K562 (cell line): ENCODE measurements around the gene PITPNC1. TPM values are rescaled to one million over a fixed set of nuclear protein-coding genes. Genes with fewer than 3 reads are reported as not detected.

Source experiments
- ATAC-seq: fragments of 200-7000 bp; cut with Tn5 transposase; 3 replicates; pipeline ENCODE4 v1.9.1; 2020; ENCODE audit warnings: moderate library complexity
- BruUV-seq: library from RNA; stranded (reverse); fragments of 400-500 nt; replicated peaks from 2 replicates; lab custom pipeline; 2021; lab: Mats Ljungman, UMichigan
- CTCF ChIA-PET: fragments of 300-600 bp; formaldehyde crosslinking; extraction: SDS; loops from one replicate; lab custom pipeline; 2021; ENCODE audit warnings: low intra/inter-chr PET ratio; lab: Yijun Ruan, JAX
- POLR2A ChIA-PET: fragments of 300-600, 350-650 bp; sonication (Branson Sonifier 250); formaldehyde crosslinking; extraction: SDS; loops from one replicate; lab custom pipeline; 2021; ENCODE audit warnings: antibody characterized with exemption, inconsistent platforms; lab: Yijun Ruan, JAX
- DNase-seq, 4 experiments: peaks; one replicate each; pipeline versions ENCODE4 v3.0.0 to v3.0.0-alpha.2; 2011 to 2018; ENCODE audit warnings: low spot score in 3 of 4, mixed read lengths in 3 of 4; ENCODE audit errors: extremely low read depth in 1 of 4
- FAIRE-seq: peaks from 2 replicates; lab custom pipeline; 2011; peaks lifted over from hg19 to GRCh38; lab: Jason Lieb, UNC
- H2AFZ ChIP-seq: 2 replicates; pipeline ENCODE4 v1.6.0; 2011; ENCODE audit warnings: low read depth, low read length, control low read depth, inconsistent platforms
- H3K27ac ChIP-seq: fragments of 200-600 bp; 3 replicates; pipeline ENCODE4 v1.8.0; 2011; ENCODE audit warnings: low read depth, mild to moderate bottlenecking, control low read depth, inconsistent platforms, low read length, moderate library complexity, mixed read lengths; ENCODE audit errors: extremely low read depth
- H3K27me3 ChIP-seq, 2 experiments: fragments of 300-600 bp in 1 of 2; 2 replicates in 1 of 2; 3 replicates in 1 of 2; pipeline versions ENCODE4 v1.6.0 to v1.8.0; 2011; ENCODE audit warnings: inconsistent platforms in 2 of 2, low read length in 2 of 2, mild to moderate bottlenecking in 1 of 2, mixed read lengths in 1 of 2, moderate library complexity in 1 of 2; ENCODE audit not compliant: control insufficient read depth in 2 of 2, insufficient read depth in 2 of 2
- H3K36me3 ChIP-seq: fragments of 300-600 bp; 3 replicates; pipeline ENCODE4 v1.8.0; 2011; ENCODE audit warnings: mild to moderate bottlenecking, low read length, inconsistent platforms; ENCODE audit not compliant: control insufficient read depth, insufficient read depth
- H3K4me1 ChIP-seq, 2 experiments: fragments of 200-600 bp in 1 of 2; replicated peaks in 1 of 2; 2 replicates in 1 of 2; 3 replicates in 1 of 2; pipeline versions ENCODE4 v1.5.1 to v1.8.0; 2011; ENCODE audit warnings: inconsistent platforms in 2 of 2, low read length in 2 of 2, mild to moderate bottlenecking in 1 of 2, mixed read lengths in 1 of 2, moderate library complexity in 1 of 2; ENCODE audit not compliant: control insufficient read depth in 2 of 2, insufficient read depth in 2 of 2
- H3K4me2 ChIP-seq: 2 replicates; pipeline ENCODE4 v1.6.1; 2011; ENCODE audit warnings: low read length, control low read depth, inconsistent platforms, mixed read lengths; ENCODE audit not compliant: insufficient read depth
- H3K4me3 ChIP-seq: fragments of 200-600 bp; sonication (generic), shearing (Covaris generic); 2 replicates; pipeline ENCODE4 v1.5.1; 2016; ENCODE audit warnings: control low read depth, inconsistent platforms
- H3K79me2 ChIP-seq: fragments of 200-600 bp; 3 replicates; pipeline ENCODE4 v1.8.0; 2011; ENCODE audit warnings: low read length, inconsistent platforms; ENCODE audit not compliant: control insufficient read depth, insufficient read depth
- H3K9ac ChIP-seq, 2 experiments: 2 replicates each; pipeline versions ENCODE4 v1.6.0 to v1.6.1; 2011; ENCODE audit warnings: low read depth in 2 of 2, low read length in 2 of 2, control low read depth in 1 of 2, inconsistent platforms in 1 of 2, mild to moderate bottlenecking in 1 of 2, mixed read lengths in 1 of 2; ENCODE audit not compliant: insufficient read depth in 1 of 2
- H3K9me1 ChIP-seq: one replicate; pipeline ENCODE4 v1.6.0; 2011; ENCODE audit warnings: inconsistent platforms, mild to moderate bottlenecking, low read length, moderate library complexity; ENCODE audit not compliant: control insufficient read depth, insufficient read depth
- H3K9me3 ChIP-seq: replicated peaks from 2 replicates; pipeline ENCODE4 v1.5.1; 2011; ENCODE audit warnings: low read depth, low read length, inconsistent platforms; ENCODE audit not compliant: control insufficient read depth, insufficient read depth
- H4K20me1 ChIP-seq: replicated peaks from 2 replicates; pipeline ENCODE4 v1.6.1; 2011; ENCODE audit warnings: low read length, inconsistent platforms, mixed read lengths; ENCODE audit not compliant: control insufficient read depth, insufficient read depth
- ARID3B ChIP-seq: fragments of 250-450 bp; sonication (Bioruptor Pico); IDR thresholded peaks from 2 replicates; pipeline ENCODE4 v1.4.0; 2020; ENCODE audit warnings: borderline replicate concordance
- CCAR2 ChIP-seq: fragments of 200-400 bp; formaldehyde crosslinking; IDR thresholded peaks from 2 replicates; pipeline ENCODE4 v1.6.1; 2017; ENCODE audit warnings: mild to moderate bottlenecking, low read depth, low read length
- EP300 ChIP-seq: IDR thresholded peaks from 2 replicates; pipeline ENCODE4 v1.6.1; 2012; ENCODE audit warnings: low read length, improper control_type of control experiment
- IRF2 ChIP-seq: sonication (generic); formaldehyde crosslinking; IDR thresholded peaks from 2 replicates; pipeline ENCODE4 v1.8.1; 2022; ENCODE audit warnings: mild to moderate bottlenecking, missing genetic modification reagents
- JUN ChIP-seq, 2 experiments: sonication (generic) in 1 of 2; formaldehyde crosslinking in 1 of 2; IDR thresholded peaks; 2 replicates each; pipeline versions ENCODE4 v1.6.1 to v1.8.0; 2012 to 2022; ENCODE audit warnings: borderline replicate concordance in 2 of 2, mild to moderate bottlenecking in 2 of 2, improper control_type of control experiment in 1 of 2, low read depth in 1 of 2, low read length in 1 of 2, missing genetic modification reagents in 1 of 2
- NFE2 ChIP-seq: IDR thresholded peaks from 2 replicates; pipeline ENCODE4 v1.6.1; 2014; ENCODE audit warnings: antibody characterized with exemption, low read depth
- NRF1 ChIP-seq, 2 experiments: fragments of 450-650 bp; IDR thresholded peaks in 1 of 2; conservative IDR thresholded peaks in 1 of 2; 2 replicates each; pipeline ENCODE4 v1.6.1; 2014; ENCODE audit warnings: mild to moderate bottlenecking in 2 of 2
- POLR2G ChIP-seq: fragments of 200-400 bp; formaldehyde crosslinking; IDR thresholded peaks from 2 replicates; pipeline ENCODE4 v1.6.1; 2017; ENCODE audit warnings: low read depth, mild to moderate bottlenecking, antibody characterized with exemption, low read length, moderate library complexity
- RAD51 ChIP-seq: fragments of 450-650 bp; IDR thresholded peaks from 2 replicates; pipeline ENCODE4 v1.7.1; 2016; ENCODE audit warnings: low read depth, mild to moderate bottlenecking, borderline replicate concordance
- SMARCA4 ChIP-seq: fragments of 450-650 bp; IDR thresholded peaks from 2 replicates; pipeline ENCODE4 v1.6.1; 2016
- TEAD4 ChIP-seq, 2 experiments: sonication (generic) in 1 of 2; formaldehyde crosslinking in 1 of 2; IDR thresholded peaks; 2 replicates each; pipeline versions ENCODE4 v1.6.1 to v1.8.0; 2012 to 2022; ENCODE audit warnings: borderline replicate concordance in 1 of 2, inconsistent platforms in 1 of 2, low read length in 1 of 2, mild to moderate bottlenecking in 1 of 2, missing genetic modification reagents in 1 of 2
- YY1 ChIP-seq, 3 experiments: IDR thresholded peaks; 2 replicates each; pipeline ENCODE4 v1.6.1; 2011; ENCODE audit warnings: low read length in 2 of 3, mild to moderate bottlenecking in 2 of 3, moderate library complexity in 2 of 3, borderline replicate concordance in 1 of 3, control low read depth in 1 of 3, low read depth in 1 of 3; ENCODE audit not compliant: insufficient read depth in 3 of 3, insufficient replicate concordance in 2 of 3, control insufficient read depth in 1 of 3, insufficient read length in 1 of 3; ENCODE audit errors: extremely low read depth in 1 of 3
- ZBTB9 ChIP-seq: fragments of 450-650 bp; formaldehyde crosslinking; IDR thresholded peaks from 2 replicates; pipeline ENCODE4 v1.4.0; 2020; ENCODE audit warnings: mild to moderate bottlenecking, moderate library complexity
- ZKSCAN3 ChIP-seq: fragments of 250-450 bp; sonication (Bioruptor Pico); IDR thresholded peaks from 2 replicates; pipeline ENCODE4 v1.4.0; 2020
- ZNF217 ChIP-seq: sonication (generic); formaldehyde crosslinking; IDR thresholded peaks from 2 replicates; pipeline ENCODE4 v1.8.0; 2022; ENCODE audit warnings: mild to moderate bottlenecking, missing genetic modification reagents
- ZNF239 ChIP-seq: fragments of 250-450 bp; sonication (Bioruptor Pico); IDR thresholded peaks from 2 replicates; pipeline ENCODE4 v1.4.0; 2020; ENCODE audit warnings: mild to moderate bottlenecking
- ZNF263 ChIP-seq: sonication (generic); formaldehyde crosslinking; IDR thresholded peaks from 2 replicates; pipeline ENCODE4 v1.8.0; 2022; ENCODE audit warnings: mild to moderate bottlenecking, missing genetic modification reagents, borderline replicate concordance
- in situ Hi-C: fragments of 300-500 bp; cut with MboI; formaldehyde crosslinking; loops from 4 replicates; pipeline ENCODE4 v1.15.0; 2018; ENCODE audit warnings: inconsistent platforms, mixed read lengths
- intact Hi-C: fragments of 100-400 bp; cut with micrococcal nuclease; formaldehyde crosslinking; loops from 2 replicates; pipeline ENCODE4 v1.14.2; 2022
- polyA plus RNA-seq, 8 experiments: library from polyadenylated mRNA; depleted of rRNA in 4 of 8; stranded (reverse) in 5 of 8; unstranded in 3 of 8; fragments of >200 nt; fragmentation: Nextera tagmentation in 2 of 8; fragmentation: Illumina TruSeq in 1 of 8; extraction: Ambion mirVana in 2 of 8; extraction: Trizol in 1 of 8; gene quantifications; 2 replicates each; pipeline versions ENCODE4 v1.2.1 to v1.2.3, GENCODE V29; 2011 to 2014; ENCODE audit warnings: inconsistent platforms in 1 of 8, missing spikeins in 1 of 8
- total RNA-seq, 7 experiments: library from RNA; depleted of rRNA in 6 of 7; stranded (reverse); fragments of >200 nt in 6 of 7; fragmentation: Illumina TruSeq in 2 of 7; extraction: Trizol in 2 of 7; gene quantifications; 2 replicates each; pipeline versions ENCODE4 v1.2.1 to v1.2.3, GENCODE V29; 2011 to 2021; ENCODE audit warnings: low replicate concordance in 1 of 7

Gene PITPNC1
- total and polyA plus RNA-seq, 9 of the 15 experiments (the other 6 are each of a cell fraction or from before 2014, with no cell fraction given) = 0.11 to 1.1 (median 0.65) TPM

- TF ChIP-seq ZBTB9 (CRISPR knock-in tag) (peak; percentile 93), ZNF239 (CRISPR knock-in tag) (no peak), ZNF217 (no peak), JUN (IDR thresholded peaks at IDR 0.05; ENCODE audit: borderline replicate concordance, low read depth, low read length) (no peak; the same call in 1 of the 2 replicates), JUN (CRISPR knock-in tag; IDR thresholded peaks at IDR 0.05; ENCODE audit: borderline replicate concordance) (no peak; the same call in 1 of the 2 replicates), NFE2 (peak; percentile 85)
- TF ChIP-seq, all 486 proteins: peak for 143
These were observed 10.6 kb upstream of the PITPNC1 start, which contains the start of gene PSMD12 (continued) for GRCh38 chr17:67366193-67367157.

GRCh38 chr17:67369676-67370075 lies 7.4 kb upstream of the PITPNC1 start:
- no peak for ATAC-seq
- Histone ChIP-seq H3K9ac (no peak overlapping the region), H3K9me3 (no peaks in the 10 kb centered on the region), H3K4me2 (no peak overlapping the region), H2AFZ (no peak overlapping the region), H3K4me1 (peaks cover 8 to 27% of the 10 kb centered on the region in 2 experiments; a peak in 4 of 5 replicates), H3K36me3 (peaks cover 5% of the 10 kb centered on the region; the same call in 2 of the 3 replicates), H3K4me3 (no peak overlapping the region), H3K9me1 (no peaks in the 10 kb centered on the region), H3K27me3 (no peaks in the 10 kb centered on the region), H3K79me2 (peaks cover 18% of the 10 kb centered on the region), H4K20me1 (peaks cover 13% of the 10 kb centered on the region), H3K27ac (no peak overlapping the region)
- no TSS peak for BruUV-seq
- DNase-seq = no peak
- POLR2A ChIA-PET = no interaction called here
- no peak for FAIRE-seq
- CTCF ChIA-PET = no interaction called here
- intact Hi-C loops = no loop called here
- in situ Hi-C loops = no loop called here
- no peak for TF ChIP-seq IRF2 (CRISPR knock-in tag)
- TF ChIP-seq YY1 (IDR thresholded peaks at IDR 0.05; ENCODE audit: borderline replicate concordance in 1 of 3, control insufficient read depth in 1 of 3, extremely low read depth in 1 of 3, insufficient read depth in 3 of 3, insufficient read length in 1 of 3, insufficient replicate concordance in 2 of 3, low read depth in 1 of 3, low read length in 2 of 3) = no peak
- TF ChIP-seq ZKSCAN3 (CRISPR knock-in tag) = no peak
- TF ChIP-seq POLR2G = no peak
- TF ChIP-seq SMARCA4 = no peak
- no peak for TF ChIP-seq TEAD4 (IDR thresholded peaks at IDR 0.05; ENCODE audit: low read length)
- TF ChIP-seq TEAD4 (CRISPR knock-in tag; IDR thresholded peaks at IDR 0.05; ENCODE audit: borderline replicate concordance) = no peak
- TF ChIP-seq ZNF263 = no peak
- TF ChIP-seq CCAR2 = no peak
- TF ChIP-seq NRF1 (conservative IDR thresholded peaks at IDR 0.05 in 1 of 2, IDR thresholded peaks at IDR 0.05 in 1 of 2) = no peak
- TF ChIP-seq EP300 = no peak
- no peak for TF ChIP-seq ARID3B
- TF ChIP-seq RAD51 = no peak
